GM12872 (cell line): ENCODE results near the gene DNASE2B.

Source experiments
- CTCF ChIP-seq: IDR thresholded peaks from 3 replicates; pipeline ENCODE4 v1.5.1; 2011; ENCODE audit warnings: low read depth, mild to moderate bottlenecking, low read length, moderate library complexity; ENCODE audit not compliant: insufficient read depth

DNASE2B gene

DNA sequence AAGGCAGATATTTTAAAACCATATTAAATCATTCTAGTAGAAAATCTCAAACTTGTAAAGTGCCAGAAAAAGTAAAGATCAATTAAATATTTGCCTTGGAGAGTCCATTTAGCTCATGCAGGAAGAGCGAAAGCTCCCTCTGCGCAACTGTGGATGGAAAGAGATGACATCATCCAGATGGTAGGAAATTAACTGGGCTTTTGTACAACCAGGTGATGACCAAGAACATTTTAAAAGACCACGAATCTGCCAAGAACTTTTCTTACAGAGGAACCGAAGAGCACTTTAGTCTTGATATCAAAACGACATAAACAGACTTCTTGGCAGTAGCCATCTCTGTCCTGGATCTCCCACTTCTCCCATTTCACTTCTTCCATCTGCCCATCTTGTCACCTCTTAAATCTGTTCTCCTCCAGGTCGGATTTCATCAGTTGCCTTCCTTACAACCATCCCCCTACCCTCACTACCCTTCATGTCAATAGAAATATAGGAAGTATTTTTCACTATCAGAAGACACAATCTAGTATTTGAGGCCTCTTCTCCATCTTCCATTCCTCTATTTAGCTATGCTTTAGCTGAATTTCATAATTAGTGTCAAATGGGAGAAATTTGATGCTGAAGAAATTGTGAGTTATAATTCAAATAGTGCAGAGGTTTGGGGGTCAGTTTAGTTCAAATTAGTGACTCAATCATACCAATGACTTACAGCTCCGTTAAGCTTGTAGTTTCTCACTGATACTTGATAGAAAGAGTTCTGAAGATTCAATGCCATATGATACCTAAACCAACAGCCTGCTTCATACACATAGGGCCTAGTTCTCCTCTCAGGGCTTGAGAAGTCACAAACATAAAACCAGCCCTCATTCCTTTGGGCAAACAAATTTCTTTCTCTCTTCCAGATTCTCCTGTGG lies 22.0 kb upstream of the DNASE2B start:
- no peak for TF ChIP-seq CTCF

- no peak for TF ChIP-seq CTCF
These were observed 20.7 kb upstream of the DNASE2B start for GRCh38 chr1:84377480-84378095.

GRCh38 chr1:84379138-84379916 lies 19.0 kb upstream of the DNASE2B start:
- no peak for TF ChIP-seq CTCF

DNA sequence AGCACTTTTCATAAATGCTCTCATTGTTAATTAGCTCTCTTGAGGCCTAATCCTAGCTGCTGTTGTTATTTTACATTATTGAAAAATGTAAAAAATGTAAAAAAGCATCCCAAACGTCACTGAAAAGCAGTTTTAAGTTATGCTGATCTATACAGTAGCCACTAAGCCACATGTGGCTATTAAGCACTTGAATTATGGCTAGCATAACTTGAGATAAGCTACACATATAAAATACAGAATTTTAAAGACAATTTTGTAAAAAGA lies 18.4 kb upstream of the DNASE2B start:
- TF ChIP-seq CTCF = no peak

DNA sequence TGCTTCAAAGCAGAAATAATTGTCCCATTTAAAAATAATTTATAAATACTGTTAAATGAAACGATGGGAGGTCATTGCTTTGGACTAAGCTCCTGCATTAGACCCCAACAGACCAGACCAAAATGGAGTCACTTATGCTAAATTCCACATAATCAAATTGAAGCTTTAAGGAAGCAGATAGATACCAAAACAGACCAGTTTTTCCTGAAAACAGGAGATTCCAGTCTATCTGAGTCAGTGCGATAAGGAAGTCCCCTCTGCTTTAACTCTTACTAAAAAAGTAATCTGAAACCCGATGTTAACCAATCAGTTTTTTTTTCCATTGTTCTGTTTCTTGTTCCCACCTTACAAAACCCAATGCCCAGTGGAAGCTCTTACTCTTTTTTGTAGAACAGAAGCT lies 16.2 kb upstream of the DNASE2B start:
- TF ChIP-seq CTCF = no peak

DNA sequence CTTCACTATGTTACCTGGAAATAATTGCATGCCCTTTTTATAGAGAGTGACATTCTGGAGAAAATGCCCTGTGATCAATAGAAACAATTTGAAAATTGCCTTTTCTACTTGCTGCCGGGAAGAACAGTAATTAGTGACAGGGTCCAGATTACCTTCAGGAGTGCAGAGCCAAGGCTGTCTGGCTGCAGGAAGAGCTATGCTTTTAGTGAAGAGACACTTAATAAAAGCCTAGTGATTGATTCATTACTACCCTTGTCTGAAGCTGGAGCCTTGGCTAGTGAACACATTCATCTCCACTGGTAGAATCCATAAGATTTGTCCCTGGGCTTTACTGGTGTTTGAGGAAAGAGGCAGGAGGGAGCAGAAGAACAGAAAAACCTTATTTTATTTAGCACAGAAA lies 12.9 kb upstream of the DNASE2B start:
- TF ChIP-seq CTCF = no peak

DNA sequence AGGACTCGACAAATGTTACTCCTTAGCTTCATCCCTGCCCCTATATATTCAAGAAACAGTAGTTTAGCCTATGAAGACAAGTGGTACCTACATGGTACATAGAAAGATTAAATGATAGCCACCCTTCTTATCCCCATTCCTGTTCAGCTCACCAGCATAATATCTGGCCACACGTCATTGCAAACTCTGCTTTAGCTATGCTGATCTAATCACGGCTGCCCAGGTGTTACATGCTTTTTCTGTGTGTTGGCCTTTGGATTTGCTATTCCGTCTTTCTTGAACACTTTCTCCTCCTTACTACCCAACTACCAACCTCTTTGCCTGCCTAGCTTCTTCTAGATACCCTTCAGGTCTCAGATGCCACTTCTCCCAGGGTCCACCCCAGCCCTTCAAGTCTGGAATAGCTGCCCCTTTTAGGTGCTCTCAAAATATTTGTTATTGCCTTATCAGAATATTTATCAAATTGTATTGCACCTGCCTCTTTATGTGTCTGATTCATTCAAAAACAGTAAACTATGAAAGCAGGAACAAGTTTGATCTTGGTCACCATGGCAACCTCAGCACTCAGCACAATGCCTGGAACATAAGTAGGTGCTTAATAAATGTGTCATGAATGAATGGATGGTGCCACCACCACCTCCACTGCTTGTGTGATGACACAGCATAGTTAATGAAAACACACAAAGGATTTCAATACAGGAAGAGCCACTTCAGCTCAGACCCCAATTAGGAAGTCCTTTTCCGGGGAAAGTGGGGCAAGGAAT lies 11.4 kb upstream of the DNASE2B start:
- no peak for TF ChIP-seq CTCF
